Activated T-cell treated with anti-CD3 and anti-CD28 coated beads for 4 hours (primary cell): ENCODE data around the gene SYMPK.
"Not testable (repeated sequence)": the region's sequence is repeated elsewhere in the genome, so short reads cannot be mapped to it uniquely, and the experiment has no call there.

Experiments used
- DNase-seq: peaks from one replicate; pipeline ENCODE4 v3.0.0-alpha.2; 2020

Gene SYMPK

GRCh38 chr19:45885556-45886426, 22.8 kb upstream of the SYMPK start, which contains the start of gene IRF2BP1:
IRF2BP1 (minus strand) TSS chr19:45886141; CDS start chr19:45885774, 367 bp downstream.
- DNase-seq, result peak; percentile 80

GRCh38 chr19:45884682-45885555, 22.0 kb upstream of the SYMPK start:
- DNase-seq, result no peak

- no peak for DNase-seq
Observed at GRCh38 chr19:45883881-45884681, 21.1 kb upstream of the SYMPK start.

- no peak for DNase-seq
Observed at GRCh38 chr19:45883586-45883880, 20.6 kb upstream of the SYMPK start.

GRCh38 chr19:45882652-45883585, 20.0 kb upstream of the SYMPK start:
- DNase-seq, result peak; percentile 74

GRCh38 chr19:45881909-45882528, 19.1 kb upstream of the SYMPK start:
- no peak for DNase-seq

- DNase-seq, result no peak
Observed at GRCh38 chr19:45881082-45881908, 18.3 kb upstream of the SYMPK start.

- no peak for DNase-seq
Observed at GRCh38 chr19:45879971-45880370, 17.0 kb upstream of the SYMPK start.

GRCh38 chr19:45879055-45879454, 16.1 kb upstream of the SYMPK start:
- DNase-seq, result no peak

GRCh38 chr19:45878043-45878794, 15.3 kb upstream of the SYMPK start:
- no peak for DNase-seq

GRCh38 chr19:45876411-45877197, 13.7 kb upstream of the SYMPK start:
- DNase-seq, result no peak

- no peak for DNase-seq
Observed at GRCh38 chr19:45876161-45876410, 13.1 kb upstream of the SYMPK start.

- no peak for DNase-seq
Observed at GRCh38 chr19:45874620-45874966, 11.6 kb upstream of the SYMPK start.

- no peak for DNase-seq
Observed at GRCh38 chr19:45873219-45873772, 10.3 kb upstream of the SYMPK start.

GRCh38 chr19:45872095-45872919, 9.4 kb upstream of the SYMPK start:
- DNase-seq, result no peak

GRCh38 chr19:45870798-45871197, 7.9 kb upstream of the SYMPK start:
- no peak for DNase-seq

- not testable (repeated sequence) for DNase-seq
Observed at GRCh38 chr19:45867241-45867640, 4.3 kb upstream of the SYMPK start.
